Left cardiac atrium (tissue), 4 donors: ENCODE measurements around the gene SMOC2. TPM values are rescaled to one million over a fixed set of nuclear protein-coding genes. Genes with fewer than 3 reads are reported as not detected.

Source experiments
- ATAC-seq, 2 donors: fragments of 200-7000 bp; cut with Tn5 transposase; one replicate each; pipeline ENCODE4 v1.9.1; 2020; ENCODE audit warnings: mild to moderate bottlenecking in 2 of 2, moderate library complexity in 2 of 2
- DNase-seq: peaks from one replicate; pipeline ENCODE4 v3.0.0-alpha.2; 2020
- intact Hi-C, 2 donors: fragments of 100-400 bp; cut with DNase I; formaldehyde crosslinking; loops; one replicate each; pipeline versions ENCODE4 v1.14.1 to v1.15.1; 2022 to 2023
- total RNA-seq, 2 donors: library from RNA; stranded (reverse); fragmentation: NEBNext Ultra II Directional; extraction: Animal tissue kit (Norgen Biotek cat#: 25700); gene quantifications; one replicate each; pipeline ENCODE4 v1.2.1, GENCODE V29; 2021
- donor health status: DM: no; HTN: yes; CAD: no.
- donor health status: DM: no; HTN: yes; CAD: no; lungs with severe emphysema.
- donor health status: DM: yes; HTN: yes; CAD: no.
- donor health status: Dilated cardiomyopathy.

Gene SMOC2
- total RNA-seq, 2 donors from 2014 or later: 12.0 to 27.7 TPM

GRCh38 chr6:168504366-168504765 lies 63.4 kb downstream of the SMOC2 start:
- no peak for DNase-seq
- intact Hi-C loops: no loop called here
- no peak for ATAC-seq

DNA sequence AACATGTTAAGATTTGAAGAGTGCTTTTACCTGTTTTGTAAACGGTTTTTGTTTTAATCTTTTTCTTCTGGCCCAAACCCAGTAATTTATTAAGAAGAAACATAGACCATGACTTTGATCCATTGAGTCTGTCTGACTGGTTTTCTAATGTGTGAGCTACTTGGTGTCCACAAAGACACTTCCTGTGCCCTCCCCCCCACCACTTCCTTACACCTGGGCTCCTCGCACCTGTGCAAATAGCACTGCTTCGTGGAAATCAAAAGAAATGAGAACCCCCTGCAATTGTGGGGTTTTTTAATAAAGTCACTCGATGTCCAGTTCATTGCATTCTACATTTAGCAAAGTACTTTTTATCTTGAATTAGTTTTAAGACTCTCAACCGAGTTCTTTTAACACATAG lies 65.5 kb downstream of the SMOC2 start:
- ATAC-seq: no peak
- intact Hi-C loops: no loop called here
- DNase-seq: no peak

GRCh38 chr6:168507297-168507696 lies 66.3 kb downstream of the SMOC2 start:
- no peak for DNase-seq
- intact Hi-C loops: no loop called here
- no peak for ATAC-seq

GRCh38 chr6:168507730-168508129 lies 66.7 kb downstream of the SMOC2 start:
- DNase-seq: no peak
- intact Hi-C loops: no loop called here
- ATAC-seq: no peak

GRCh38 chr6:168508903-168509302 lies 67.9 kb downstream of the SMOC2 start:
- intact Hi-C loops: no loop called here
- DNase-seq: no peak
- ATAC-seq: no peak

- ATAC-seq (no peak), DNase-seq (no peak)
- intact Hi-C loops: no loop called here
Measured at GRCh38 chr6:168513766-168514165, 72.8 kb downstream of the SMOC2 start.

GRCh38 chr6:168514216-168514615 lies 73.2 kb downstream of the SMOC2 start:
- ATAC-seq (peak; percentile 58 to 79), DNase-seq (peak; percentile 65)
- intact Hi-C loops: no loop called here

GRCh38 chr6:168515376-168515775 lies 74.4 kb downstream of the SMOC2 start:
- intact Hi-C loops: no loop called here
- no peak for DNase-seq
- ATAC-seq: no peak

- intact Hi-C loops: no loop called here
- no peak for ATAC-seq
- no peak for DNase-seq
Measured at GRCh38 chr6:168516944-168517741, 76.2 kb downstream of the SMOC2 start.

GRCh38 chr6:168517742-168518347 lies 76.9 kb downstream of the SMOC2 start:
- ATAC-seq (no peak), DNase-seq (no peak)
- intact Hi-C loops: no loop called here

GRCh38 chr6:168518348-168518745 lies 77.4 kb downstream of the SMOC2 start:
- intact Hi-C loops: no loop called here
- DNase-seq (no peak), ATAC-seq (no peak)

DNA sequence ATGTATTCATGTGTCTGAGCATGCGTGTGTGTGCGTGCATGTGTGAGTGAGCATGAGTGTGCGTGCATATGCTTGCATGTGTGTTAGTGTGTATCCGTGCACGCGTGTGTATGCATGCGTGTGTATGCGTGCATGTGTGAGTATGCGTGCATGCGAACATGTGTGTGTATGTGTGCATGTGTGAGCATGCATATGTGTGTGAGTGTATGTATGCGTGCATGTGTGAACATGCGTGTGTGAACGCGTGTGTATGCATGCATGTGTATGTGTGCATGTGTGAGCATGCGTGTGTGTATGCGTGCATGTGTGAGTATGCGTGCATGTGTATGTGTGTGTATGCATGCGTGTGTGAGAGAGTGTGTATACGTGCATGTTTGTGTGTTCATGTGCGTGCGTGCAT lies 77.9 kb downstream of the SMOC2 start:
- ATAC-seq (no peak), DNase-seq (no peak)
- intact Hi-C loops: no loop called here

DNA sequence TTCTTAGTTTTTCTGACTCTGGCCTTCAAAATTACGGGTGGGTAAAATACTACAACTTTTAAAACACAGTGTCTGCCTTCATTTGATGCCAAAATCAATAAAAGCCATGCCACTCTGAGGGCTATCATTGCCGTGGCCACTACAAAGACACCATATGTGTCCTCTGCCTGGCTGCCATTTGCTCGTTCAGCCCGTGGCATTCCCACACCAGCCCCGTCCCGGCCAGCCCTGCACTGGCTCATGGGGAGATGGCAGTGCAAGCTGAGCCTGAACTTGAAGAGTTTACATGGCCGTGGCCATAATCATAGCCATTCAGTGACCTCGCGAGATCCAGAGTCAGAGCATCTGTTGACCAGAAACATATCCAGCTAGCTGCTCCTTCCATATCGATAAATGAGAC lies 79.2 kb downstream of the SMOC2 start:
- intact Hi-C loops: no loop called here
- no peak for DNase-seq
- no peak for ATAC-seq

- DNase-seq: no peak
Measured at GRCh38 chr6:168524571-168525001, 83.6 kb downstream of the SMOC2 start.

GRCh38 chr6:168525114-168525513 lies 84.1 kb downstream of the SMOC2 start:
- intact Hi-C loops: no loop called here
- no peak for ATAC-seq
- DNase-seq: no peak

More at GRCh38 chr6:168524571-168525001, 83.6 kb downstream of the SMOC2 start:
- peak in 1 of 2 donors; percentile 75 for ATAC-seq
- intact Hi-C loops: no loop called here

DNA sequence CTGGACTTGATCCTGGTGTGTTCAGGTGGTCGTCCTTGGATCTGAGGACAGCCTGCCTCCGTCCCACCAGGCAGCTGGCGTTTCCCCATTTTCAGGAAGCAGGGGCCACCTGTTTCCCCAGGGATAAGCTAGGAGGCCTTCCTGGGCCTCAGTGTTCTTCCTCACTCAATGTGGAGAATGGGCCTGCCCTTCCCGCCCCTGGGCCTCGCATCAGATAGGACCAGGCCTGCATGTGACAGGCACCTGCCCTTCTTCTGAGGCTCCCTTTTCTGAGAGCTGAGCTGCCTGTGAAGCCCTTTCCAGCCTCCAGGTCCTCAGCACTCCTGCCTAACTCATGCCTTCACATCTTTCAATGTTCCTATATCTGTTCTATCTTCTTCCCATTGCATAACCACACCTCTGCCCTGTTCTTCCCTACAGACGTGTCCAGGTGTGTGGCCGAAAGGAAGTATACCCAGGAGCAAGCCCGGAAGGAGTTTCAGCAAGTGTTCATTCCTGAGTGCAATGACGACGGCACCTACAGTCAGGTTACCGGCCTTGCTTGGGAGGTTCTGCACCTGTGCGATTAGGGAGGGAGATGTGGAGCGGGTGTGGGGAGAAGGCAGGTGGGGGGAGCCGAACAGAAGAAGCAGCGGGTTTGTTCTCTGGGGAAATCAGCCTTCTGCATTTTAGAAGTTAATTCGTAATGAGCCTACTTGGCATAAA lies 85.1 kb downstream of the SMOC2 start:
- DNase-seq: no peak
- ATAC-seq: peak in 1 of 2 donors; percentile 12
- intact Hi-C loops: no loop called here

DNA sequence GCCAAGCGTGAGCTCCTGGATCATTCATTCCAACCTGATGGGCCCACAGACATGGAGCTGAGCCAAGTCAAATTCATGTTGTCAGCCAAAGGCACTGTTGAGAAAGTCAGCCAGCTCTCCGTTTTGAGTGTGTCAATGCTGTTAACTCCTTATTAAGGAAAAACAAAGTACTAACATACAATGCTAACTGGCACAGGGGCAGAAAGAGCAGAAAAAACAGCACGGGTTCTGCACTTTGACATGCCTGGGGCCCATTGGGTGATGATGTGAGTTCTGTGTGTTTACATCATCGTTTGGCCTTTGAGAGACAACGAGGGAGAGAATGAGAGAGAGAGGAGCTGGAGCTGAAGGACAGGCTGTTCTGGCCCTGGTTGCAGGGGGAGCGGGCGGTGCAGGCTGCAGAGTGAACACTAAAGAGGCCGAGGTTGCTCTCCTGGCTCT lies 85.9 kb downstream of the SMOC2 start:
- intact Hi-C loops: no loop called here
- peak; percentile 80 to 83 for ATAC-seq
- DNase-seq: peak; percentile 31

- intact Hi-C loops: no loop called here
- DNase-seq (no peak), ATAC-seq (peak in 1 of 2 donors; percentile 7)
Measured at GRCh38 chr6:168527451-168528210, 86.6 kb downstream of the SMOC2 start.

GRCh38 chr6:168528474-168529095 lies 87.6 kb downstream of the SMOC2 start:
- no peak for DNase-seq
- intact Hi-C loops: no loop called here
- ATAC-seq: no peak
